Keratinocyte (primary cell): ENCODE measurements around the gene RBM10. TPM values are rescaled to one million over a fixed set of nuclear protein-coding genes. Genes with fewer than 3 reads are reported as not detected.

Experiments
- DNase-seq: peaks from one replicate; pipeline ENCODE4 v3.0.0-alpha.2; 2011; ENCODE audit warnings: low read depth, missing footprints, low spot score
- FAIRE-seq: peaks from 2 replicates; lab custom pipeline; 2011; peaks lifted over from hg19 to GRCh38; lab: Jason Lieb, UNC
- H2AFZ ChIP-seq: 2 replicates; pipeline ENCODE4 v1.6.0; 2012; ENCODE audit warnings: low read length, control low read depth, inconsistent platforms; ENCODE audit not compliant: control insufficient read depth
- H3K27ac ChIP-seq: 2 replicates; pipeline ENCODE4 v1.5.1; 2011; ENCODE audit warnings: low read length; ENCODE audit not compliant: control insufficient read depth, insufficient read depth
- H3K27me3 ChIP-seq: 3 replicates; pipeline ENCODE4 v1.6.0; 2011; ENCODE audit warnings: low read length; ENCODE audit not compliant: control insufficient read depth, insufficient read depth; ENCODE audit errors: extremely low read depth
- H3K36me3 ChIP-seq, 2 experiments: 2 replicates in 1 of 2; 3 replicates in 1 of 2; pipeline ENCODE4 v1.5.1; 2011; ENCODE audit warnings: low read length in 2 of 2, mild to moderate bottlenecking in 1 of 2; ENCODE audit not compliant: control insufficient read depth in 2 of 2, insufficient read depth in 2 of 2; ENCODE audit errors: extremely low read depth in 1 of 2
- H3K4me1 ChIP-seq: 3 replicates; pipeline ENCODE4 v1.5.1; 2011; ENCODE audit warnings: low read length; ENCODE audit not compliant: control insufficient read depth, insufficient read depth; ENCODE audit errors: extremely low read depth
- H3K4me2 ChIP-seq: 3 replicates; pipeline ENCODE4 v1.6.0; 2011; ENCODE audit warnings: low read depth, low read length; ENCODE audit not compliant: control insufficient read depth, insufficient read depth; ENCODE audit errors: extremely low read depth
- H3K4me3 ChIP-seq, 3 experiments: fragments of 200-600 bp in 1 of 3; sonication (generic) in 1 of 3; 2 replicates in 2 of 3; 3 replicates in 1 of 3; pipeline ENCODE4 v1.5.1; 2011 to 2016; ENCODE audit warnings: low read length in 3 of 3, mild to moderate bottlenecking in 3 of 3, control low read depth in 2 of 3, inconsistent platforms in 1 of 3, low read depth in 1 of 3, mixed read lengths in 1 of 3, mixed run types in 1 of 3, moderate library complexity in 1 of 3; ENCODE audit not compliant: control insufficient read depth in 2 of 3, insufficient read depth in 2 of 3; ENCODE audit errors: extremely low read depth in 1 of 3
- H3K79me2 ChIP-seq: 2 replicates; pipeline ENCODE4 v1.6.0; 2012; ENCODE audit warnings: low read length; ENCODE audit not compliant: control insufficient read depth, insufficient read depth
- H3K9ac ChIP-seq: 3 replicates; pipeline ENCODE4 v1.6.0; 2011; ENCODE audit warnings: low read length; ENCODE audit not compliant: control insufficient read depth, insufficient read depth; ENCODE audit errors: extremely low read depth
- H3K9me1 ChIP-seq: 3 replicates; pipeline ENCODE4 v1.6.0; 2011; ENCODE audit warnings: low read length; ENCODE audit not compliant: control insufficient read depth, insufficient read depth; ENCODE audit errors: extremely low read depth
- H3K9me3 ChIP-seq: 2 replicates; pipeline ENCODE4 v1.5.1; 2012; ENCODE audit warnings: low read depth, low read length; ENCODE audit not compliant: control insufficient read depth
- H4K20me1 ChIP-seq: 3 replicates; pipeline ENCODE4 v1.6.0; 2011; ENCODE audit warnings: low read length; ENCODE audit not compliant: control insufficient read depth, insufficient read depth; ENCODE audit errors: extremely low read depth
- EZH2 ChIP-seq: IDR thresholded peaks from one replicate; pipeline ENCODE4 v1.6.1; 2012; ENCODE audit warnings: inconsistent platforms, mild to moderate bottlenecking, low read length, moderate library complexity
- dilution Hi-C: fragments of 300-500 bp; cut with MboI; formaldehyde crosslinking; loops from one replicate; pipeline ENCODE4 v1.7.0; 2020; ENCODE audit warnings: low sequenced_read_pairs; ENCODE audit not compliant: extremely low pct_ligation_motif_present
- polyA plus RNA-seq, 5 experiments: library from polyadenylated mRNA; depleted of rRNA in 3 of 5; stranded (reverse) in 3 of 5; stranded (forward) in 1 of 5; unstranded in 1 of 5; fragments of >200 nt; gene quantifications; 1 replicate in 1 of 5; 2 replicates in 3 of 5; 3 replicates in 1 of 5; pipeline versions ENCODE4 v1.2.1 to v1.2.3, GENCODE V29; 2011 to 2012; ENCODE audit warnings: missing spikeins in 2 of 5, low read depth in 1 of 5, low replicate concordance in 1 of 5
- TF ChIP-seq, protein P1 (sequence below), 3 experiments: IDR thresholded peaks in 1 of 3; conservative IDR thresholded peaks in 1 of 3; optimal IDR thresholded peaks in 1 of 3; 2 replicates in 2 of 3; 3 replicates in 1 of 3; pipeline versions ENCODE3 to v1.5.1; 2011; ENCODE audit warnings: low read length in 3 of 3, mild to moderate bottlenecking in 3 of 3, moderate library complexity in 2 of 3, control low read depth in 1 of 3, inconsistent platforms in 1 of 3; ENCODE audit not compliant: insufficient read depth in 2 of 3; ENCODE audit errors: extremely low read depth in 1 of 3

RBM10 gene
- polyA plus RNA-seq, 1 donor (not counting 4 experiments of a cell fraction or from before 2014, with no cell fraction given): 10.8 TPM

DNA sequence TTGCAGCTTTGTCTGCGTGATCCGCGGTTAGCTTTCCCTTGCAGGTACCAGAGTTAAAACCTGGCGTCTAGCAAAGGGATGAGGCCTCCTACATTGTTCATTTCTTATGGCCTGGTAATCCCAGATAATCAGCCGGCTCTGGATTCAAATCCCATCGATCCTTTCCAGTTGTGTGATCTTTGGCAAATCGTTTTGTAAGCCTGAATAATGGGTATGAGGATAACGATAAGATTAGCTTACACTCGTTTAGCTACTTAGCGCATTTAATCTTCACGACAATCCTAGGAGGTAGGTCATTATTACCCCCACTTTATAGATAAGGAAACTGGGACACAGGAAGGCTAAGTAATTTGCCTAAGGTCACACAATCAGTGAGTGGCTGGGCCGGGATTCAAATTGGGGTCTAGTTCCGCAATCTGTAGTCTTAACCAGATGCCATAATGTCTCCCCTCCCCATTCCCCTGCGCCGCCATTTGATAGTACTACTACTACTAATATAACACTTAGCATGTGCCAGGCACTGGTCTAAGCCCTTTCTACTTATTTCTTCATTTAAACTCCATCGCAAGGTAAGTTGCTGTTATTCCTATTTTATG, 46.9 kb downstream of the RBM10 start:
- FAIRE-seq: no peak
- no peaks in the 10 kb centered on the region for H3K9me3 ChIP-seq
- H3K27me3 ChIP-seq: no peaks in the 10 kb centered on the region
- DNase-seq: no peak
- peak overlapping the region; percentile 80 for H3K4me2 ChIP-seq
- H3K79me2 ChIP-seq: peaks cover 39% of the 10 kb centered on the region
- dilution Hi-C loops: no loop called here
- H3K4me1 ChIP-seq: peaks cover 38% of the 10 kb centered on the region
- no peak for TF ChIP-seq EZH2
- TF ChIP-seq, protein P1, sequence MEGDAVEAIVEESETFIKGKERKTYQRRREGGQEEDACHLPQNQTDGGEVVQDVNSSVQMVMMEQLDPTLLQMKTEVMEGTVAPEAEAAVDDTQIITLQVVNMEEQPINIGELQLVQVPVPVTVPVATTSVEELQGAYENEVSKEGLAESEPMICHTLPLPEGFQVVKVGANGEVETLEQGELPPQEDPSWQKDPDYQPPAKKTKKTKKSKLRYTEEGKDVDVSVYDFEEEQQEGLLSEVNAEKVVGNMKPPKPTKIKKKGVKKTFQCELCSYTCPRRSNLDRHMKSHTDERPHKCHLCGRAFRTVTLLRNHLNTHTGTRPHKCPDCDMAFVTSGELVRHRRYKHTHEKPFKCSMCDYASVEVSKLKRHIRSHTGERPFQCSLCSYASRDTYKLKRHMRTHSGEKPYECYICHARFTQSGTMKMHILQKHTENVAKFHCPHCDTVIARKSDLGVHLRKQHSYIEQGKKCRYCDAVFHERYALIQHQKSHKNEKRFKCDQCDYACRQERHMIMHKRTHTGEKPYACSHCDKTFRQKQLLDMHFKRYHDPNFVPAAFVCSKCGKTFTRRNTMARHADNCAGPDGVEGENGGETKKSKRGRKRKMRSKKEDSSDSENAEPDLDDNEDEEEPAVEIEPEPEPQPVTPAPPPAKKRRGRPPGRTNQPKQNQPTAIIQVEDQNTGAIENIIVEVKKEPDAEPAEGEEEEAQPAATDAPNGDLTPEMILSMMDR (optimal IDR thresholded peaks at IDR 0.05 in 1 of 3, IDR thresholded peaks at IDR 0.05 in 1 of 3, conservative IDR thresholded peaks at IDR 0.05 in 1 of 3; ENCODE audit: extremely low read depth in 1 of 3, insufficient read depth in 2 of 3, low read length in 3 of 3): no peak
- H3K36me3 ChIP-seq: peaks cover 4 to 14% of the 10 kb centered on the region in 2 experiments
- H3K4me3 ChIP-seq: peak overlapping the region; percentile 52 to 73 (median 68)
- H3K27ac ChIP-seq: peak overlapping the region; percentile 84
- peak overlapping the region; percentile 87 for H3K9ac ChIP-seq
- H3K9me1 ChIP-seq: no peaks in the 10 kb centered on the region
- peaks cover 2% of the 10 kb centered on the region for H4K20me1 ChIP-seq
- peak overlapping the region; percentile 51 for H2AFZ ChIP-seq

DNA sequence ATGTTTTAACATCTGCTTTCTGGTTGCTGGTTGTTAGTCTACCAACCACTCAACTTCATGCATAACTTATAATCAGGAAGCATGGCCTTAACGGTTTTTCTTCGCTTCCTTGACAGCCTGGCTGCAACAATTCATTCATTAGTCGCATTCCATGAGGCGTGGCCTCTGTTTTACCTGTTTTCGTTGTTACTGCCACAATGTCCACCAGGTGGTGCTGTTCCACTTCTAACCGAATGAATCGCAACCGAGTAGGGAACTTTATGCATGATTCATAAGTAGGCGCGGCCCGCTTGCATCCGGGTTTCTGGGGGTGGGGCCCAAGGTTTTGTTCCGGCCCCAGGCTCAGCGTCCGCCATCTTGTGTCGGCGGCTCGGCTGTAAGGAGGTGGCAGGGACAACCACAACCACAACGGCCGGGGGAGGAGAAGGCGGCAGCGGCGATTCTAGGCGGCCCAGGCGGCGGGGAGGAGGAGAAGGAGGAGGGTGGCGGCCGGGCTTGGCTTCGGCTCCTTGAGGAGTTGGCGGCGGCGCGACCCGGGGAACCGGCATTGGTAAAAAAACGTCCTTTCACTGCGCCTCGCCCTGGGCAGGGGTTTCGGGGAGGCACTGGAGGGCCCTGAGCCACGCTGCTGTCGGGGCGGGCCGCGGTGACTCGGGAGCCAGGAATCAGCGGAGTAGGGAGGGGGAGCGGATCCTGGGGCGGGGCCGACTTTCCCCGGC, 48.6 kb downstream of the RBM10 start, which contains the start of gene UBA1:
TSS of gene UBA1 (plus strand) at position 355 of the 719 bp plus-strand sequence. CDS start 4,974 bp downstream, outside the sequence.
- Histone ChIP-seq H3K9me1 (no peaks in the 10 kb centered on the region), H3K27ac (peak within 1 kb of the TSS; percentile 94), H3K4me1 (peaks cover 38% of the 10 kb centered on the region), H2AFZ (peak within 1 kb of the TSS; percentile 81), H3K27me3 (no peaks in the 10 kb centered on the region), H3K79me2 (peaks cover 56% of the 10 kb centered on the region), H3K9ac (peak within 1 kb of the TSS; percentile 98), H3K4me3 (peak within 1 kb of the TSS; percentile 93 to 99 (median 97)), H4K20me1 (peaks cover 17% of the 10 kb centered on the region), H3K36me3 (peaks cover 12 to 27% of the 10 kb centered on the region in 2 experiments), H3K4me2 (peak within 1 kb of the TSS; percentile 99), H3K9me3 (no peaks in the 10 kb centered on the region)
- FAIRE-seq (peak; percentile 96), DNase-seq (peak; percentile 88)
- no peak for TF ChIP-seq EZH2
- TF ChIP-seq, protein P1 (optimal IDR thresholded peaks at IDR 0.05 in 1 of 3, IDR thresholded peaks at IDR 0.05 in 1 of 3, conservative IDR thresholded peaks at IDR 0.05 in 1 of 3; ENCODE audit: extremely low read depth in 1 of 3, insufficient read depth in 2 of 3, low read length in 3 of 3): peak in 2 of 3 experiments; percentile 75 to 87
- dilution Hi-C loops: no loop called here
